ENCODE measurements around the gene AMDHD2.

AMDHD2 gene

GRCh38 chr16:2482708-2483534 lies 37.2 kb upstream of the AMDHD2 start:
- no peak for DNase-seq (ENCODE audit: low read depth)

GRCh38 chr16:2483939-2484897 lies 36.0 kb upstream of the AMDHD2 start:
- no peak for DNase-seq (ENCODE audit: low read depth)

GRCh38 chr16:2484898-2485508 lies 35.2 kb upstream of the AMDHD2 start:
- DNase-seq (ENCODE audit: low read depth): no peak

GRCh38 chr16:2485811-2486507 lies 34.2 kb upstream of the AMDHD2 start:
- DNase-seq (ENCODE audit: low read depth): no peak

- DNase-seq (ENCODE audit: low read depth): peak; percentile 53
These were observed 33.3 kb upstream of the AMDHD2 start for GRCh38 chr16:2486645-2487516.

GRCh38 chr16:2487517-2487842 lies 32.7 kb upstream of the AMDHD2 start:
- DNase-seq (ENCODE audit: low read depth): no peak

- DNase-seq (ENCODE audit: low read depth): no peak
These were observed 32.2 kb upstream of the AMDHD2 start for GRCh38 chr16:2487903-2488531.

- DNase-seq (ENCODE audit: low read depth): no peak
These were observed 30.6 kb upstream of the AMDHD2 start for GRCh38 chr16:2489581-2489980.

GRCh38 chr16:2490190-2491105 lies 29.7 kb upstream of the AMDHD2 start:
- no peak for DNase-seq (ENCODE audit: low read depth)

GRCh38 chr16:2492292-2492691 lies 27.9 kb upstream of the AMDHD2 start:
- no peak for DNase-seq (ENCODE audit: low read depth)

- DNase-seq (ENCODE audit: low read depth): no peak
These were observed 26.6 kb upstream of the AMDHD2 start for GRCh38 chr16:2493605-2494004.

GRCh38 chr16:2494616-2495015 lies 25.6 kb upstream of the AMDHD2 start:
- no peak for DNase-seq (ENCODE audit: low read depth)

GRCh38 chr16:2495041-2495440 lies 25.1 kb upstream of the AMDHD2 start:
- no peak for DNase-seq (ENCODE audit: low read depth)

- DNase-seq (ENCODE audit: low read depth): no peak
These were observed 23.7 kb upstream of the AMDHD2 start for GRCh38 chr16:2496223-2497115.

- DNase-seq (ENCODE audit: low read depth): no peak
These were observed 23.0 kb upstream of the AMDHD2 start for GRCh38 chr16:2497116-2497630.

GRCh38 chr16:2497695-2498484 lies 22.3 kb upstream of the AMDHD2 start:
- no peak for DNase-seq (ENCODE audit: low read depth)

GRCh38 chr16:2498531-2499253 lies 21.5 kb upstream of the AMDHD2 start:
- no peak for DNase-seq (ENCODE audit: low read depth)

Data from stimulated activated CD8-positive, alpha-beta memory T cell treated with anti-CD3 and anti-CD28 coated beads, Interleukin-7, amount 100 ng/mL, for 24 hours (primary cell).